Measurements from ENCODE around the gene KLHL18.
"Not testable (repeated sequence)": the region's sequence is repeated elsewhere in the genome, so short reads cannot be mapped to it uniquely, and the experiment has no call there.

Gene KLHL18

GRCh38 chr3:47282424-47283192 is at the start of gene KLHL18, which contains the start of gene KIF9:
KLHL18 (plus strand) TSS chr3:47282944; CDS start chr3:47282966, 22 bp downstream.
KIF9 (minus strand) TSS chr3:47282799; CDS start chr3:47277374, 5,425 bp downstream.
- Histone ChIP-seq H3K27me3 (ENCODE audit: control insufficient read depth in 2 of 2, insufficient read depth in 2 of 2, low read length in 2 of 2) (no peaks in the 10 kb centered on the region), H3K9ac (ENCODE audit: low read depth in 1 of 2, low read length in 2 of 2) (peak within 1 kb of the TSS; percentile 73 to 90), H3K4me1 (ENCODE audit: control insufficient read depth in 2 of 2, insufficient read depth in 2 of 2, low read length in 2 of 2) (peaks cover 18 to 20% of the 10 kb centered on the region in 2 donors), H3K9me3 (ENCODE audit: control insufficient read depth in 2 of 2, low read length in 2 of 2) (no peaks in the 10 kb centered on the region), H3K27ac (ENCODE audit: low read depth in 2 of 2, low read length in 2 of 2) (peak within 1 kb of the TSS; percentile 93 to 98), H3K4me3 (ENCODE audit: low read length in 2 of 2) (peak within 1 kb of the TSS; percentile 94 to 99), H3K36me3 (ENCODE audit: control insufficient read depth in 2 of 2, insufficient read depth in 2 of 2, low read length in 2 of 2) (peaks cover 0 to 2% of the 10 kb centered on the region in 2 donors)

- no peak overlapping the region for H3K27ac ChIP-seq (ENCODE audit: low read depth in 2 of 2, low read length in 2 of 2)
- no peaks in the 10 kb centered on the region for H3K4me1 ChIP-seq (ENCODE audit: control insufficient read depth in 2 of 2, insufficient read depth in 2 of 2, low read length in 2 of 2)
- H3K36me3 ChIP-seq (ENCODE audit: control insufficient read depth in 2 of 2, insufficient read depth in 2 of 2, low read length in 2 of 2), result no peaks in the 10 kb centered on the region
- no peak overlapping the region for H3K4me3 ChIP-seq (ENCODE audit: low read length in 2 of 2)
- H3K9me3 ChIP-seq (ENCODE audit: control insufficient read depth in 2 of 2, low read length in 2 of 2), result no peaks in the 10 kb centered on the region
- no peaks in the 10 kb centered on the region for H3K27me3 ChIP-seq (ENCODE audit: control insufficient read depth in 2 of 2, insufficient read depth in 2 of 2, low read length in 2 of 2)
- H3K9ac ChIP-seq (ENCODE audit: low read depth in 1 of 2, low read length in 2 of 2), result no peak overlapping the region
Measured at GRCh38 chr3:47238017-47238416, 44.7 kb upstream of the KLHL18 start.

GRCh38 chr3:47239929-47240328 is 42.8 kb upstream of the KLHL18 start:
- H3K4me3 ChIP-seq (ENCODE audit: low read length in 2 of 2), result no peak overlapping the region
- H3K27ac ChIP-seq (ENCODE audit: low read depth in 2 of 2, low read length in 2 of 2), result no peak overlapping the region
- no peaks in the 10 kb centered on the region for H3K4me1 ChIP-seq (ENCODE audit: control insufficient read depth in 2 of 2, insufficient read depth in 2 of 2, low read length in 2 of 2)
- no peaks in the 10 kb centered on the region for H3K9me3 ChIP-seq (ENCODE audit: control insufficient read depth in 2 of 2, low read length in 2 of 2)
- no peaks in the 10 kb centered on the region for H3K36me3 ChIP-seq (ENCODE audit: control insufficient read depth in 2 of 2, insufficient read depth in 2 of 2, low read length in 2 of 2)
- no peaks in the 10 kb centered on the region for H3K27me3 ChIP-seq (ENCODE audit: control insufficient read depth in 2 of 2, insufficient read depth in 2 of 2, low read length in 2 of 2)
- H3K9ac ChIP-seq (ENCODE audit: low read depth in 1 of 2, low read length in 2 of 2), result no peak overlapping the region

GRCh38 chr3:47243419-47244147 is 39.2 kb upstream of the KLHL18 start:
- Histone ChIP-seq H3K4me3 (ENCODE audit: low read length in 2 of 2) (no peak overlapping the region), H3K27ac (ENCODE audit: low read depth in 2 of 2, low read length in 2 of 2) (no peak overlapping the region), H3K9me3 (ENCODE audit: control insufficient read depth in 2 of 2, low read length in 2 of 2) (no peaks in the 10 kb centered on the region), H3K36me3 (ENCODE audit: control insufficient read depth in 2 of 2, insufficient read depth in 2 of 2, low read length in 2 of 2) (no peaks in the 10 kb centered on the region), H3K4me1 (ENCODE audit: control insufficient read depth in 2 of 2, insufficient read depth in 2 of 2, low read length in 2 of 2) (no peaks in the 10 kb centered on the region), H3K9ac (ENCODE audit: low read depth in 1 of 2, low read length in 2 of 2) (no peak overlapping the region), H3K27me3 (ENCODE audit: control insufficient read depth in 2 of 2, insufficient read depth in 2 of 2, low read length in 2 of 2) (no peaks in the 10 kb centered on the region)

GRCh38 chr3:47244531-47245100 is 38.1 kb upstream of the KLHL18 start:
- Histone ChIP-seq H3K9me3 (ENCODE audit: control insufficient read depth in 2 of 2, low read length in 2 of 2) (no peaks in the 10 kb centered on the region), H3K27me3 (ENCODE audit: control insufficient read depth in 2 of 2, insufficient read depth in 2 of 2, low read length in 2 of 2) (no peaks in the 10 kb centered on the region), H3K4me1 (ENCODE audit: control insufficient read depth in 2 of 2, insufficient read depth in 2 of 2, low read length in 2 of 2) (no peaks in the 10 kb centered on the region), H3K36me3 (ENCODE audit: control insufficient read depth in 2 of 2, insufficient read depth in 2 of 2, low read length in 2 of 2) (no peaks in the 10 kb centered on the region), H3K9ac (ENCODE audit: low read depth in 1 of 2, low read length in 2 of 2) (no peak overlapping the region), H3K4me3 (ENCODE audit: low read length in 2 of 2) (no peak overlapping the region), H3K27ac (ENCODE audit: low read depth in 2 of 2, low read length in 2 of 2) (no peak overlapping the region)

GRCh38 chr3:47245271-47245670 is 37.5 kb upstream of the KLHL18 start:
- Histone ChIP-seq H3K9ac (ENCODE audit: low read depth in 1 of 2, low read length in 2 of 2) (no peak overlapping the region), H3K9me3 (ENCODE audit: control insufficient read depth in 2 of 2, low read length in 2 of 2) (no peaks in the 10 kb centered on the region), H3K4me3 (ENCODE audit: low read length in 2 of 2) (no peak overlapping the region), H3K36me3 (ENCODE audit: control insufficient read depth in 2 of 2, insufficient read depth in 2 of 2, low read length in 2 of 2) (no peaks in the 10 kb centered on the region), H3K4me1 (ENCODE audit: control insufficient read depth in 2 of 2, insufficient read depth in 2 of 2, low read length in 2 of 2) (no peaks in the 10 kb centered on the region), H3K27ac (ENCODE audit: low read depth in 2 of 2, low read length in 2 of 2) (no peak overlapping the region), H3K27me3 (ENCODE audit: control insufficient read depth in 2 of 2, insufficient read depth in 2 of 2, low read length in 2 of 2) (no peaks in the 10 kb centered on the region)

GRCh38 chr3:47247131-47248064 is 35.3 kb upstream of the KLHL18 start:
- H3K36me3 ChIP-seq (ENCODE audit: control insufficient read depth in 2 of 2, insufficient read depth in 2 of 2, low read length in 2 of 2), result no peaks in the 10 kb centered on the region
- no peak overlapping the region for H3K9ac ChIP-seq (ENCODE audit: low read depth in 1 of 2, low read length in 2 of 2)
- no peaks in the 10 kb centered on the region for H3K9me3 ChIP-seq (ENCODE audit: control insufficient read depth in 2 of 2, low read length in 2 of 2)

GRCh38 chr3:47250309-47251060 is 32.3 kb upstream of the KLHL18 start:
- no peak overlapping the region for H3K27ac ChIP-seq (ENCODE audit: low read depth in 2 of 2, low read length in 2 of 2)
- H3K9me3 ChIP-seq (ENCODE audit: control insufficient read depth in 2 of 2, low read length in 2 of 2), result no peaks in the 10 kb centered on the region
- no peaks in the 10 kb centered on the region for H3K27me3 ChIP-seq (ENCODE audit: control insufficient read depth in 2 of 2, insufficient read depth in 2 of 2, low read length in 2 of 2)
- H3K36me3 ChIP-seq (ENCODE audit: control insufficient read depth in 2 of 2, insufficient read depth in 2 of 2, low read length in 2 of 2), result no peaks in the 10 kb centered on the region
- no peaks in the 10 kb centered on the region for H3K4me1 ChIP-seq (ENCODE audit: control insufficient read depth in 2 of 2, insufficient read depth in 2 of 2, low read length in 2 of 2)
- H3K4me3 ChIP-seq (ENCODE audit: low read length in 2 of 2), result no peak overlapping the region
- no peak overlapping the region for H3K9ac ChIP-seq (ENCODE audit: low read depth in 1 of 2, low read length in 2 of 2)

More at GRCh38 chr3:47247131-47248064, 35.3 kb upstream of the KLHL18 start:
- no peak overlapping the region for H3K4me3 ChIP-seq (ENCODE audit: low read length in 2 of 2)
- no peak overlapping the region for H3K27ac ChIP-seq (ENCODE audit: low read depth in 2 of 2, low read length in 2 of 2)
- H3K27me3 ChIP-seq (ENCODE audit: control insufficient read depth in 2 of 2, insufficient read depth in 2 of 2, low read length in 2 of 2), result no peaks in the 10 kb centered on the region
- H3K4me1 ChIP-seq (ENCODE audit: control insufficient read depth in 2 of 2, insufficient read depth in 2 of 2, low read length in 2 of 2), result no peaks in the 10 kb centered on the region

GRCh38 chr3:47251085-47251484 is 31.7 kb upstream of the KLHL18 start:
- not testable (repeated sequence) for H3K9ac ChIP-seq (ENCODE audit: low read depth in 1 of 2, low read length in 2 of 2); H3K27ac ChIP-seq (ENCODE audit: low read depth in 2 of 2, low read length in 2 of 2); H3K4me1 ChIP-seq (ENCODE audit: control insufficient read depth in 2 of 2, insufficient read depth in 2 of 2, low read length in 2 of 2); H3K36me3 ChIP-seq (ENCODE audit: control insufficient read depth in 2 of 2, insufficient read depth in 2 of 2, low read length in 2 of 2); H3K4me3 ChIP-seq (ENCODE audit: low read length in 2 of 2); H3K9me3 ChIP-seq (ENCODE audit: control insufficient read depth in 2 of 2, low read length in 2 of 2); H3K27me3 ChIP-seq (ENCODE audit: control insufficient read depth in 2 of 2, insufficient read depth in 2 of 2, low read length in 2 of 2)
